Natural killer cell treated with Interleukin-12 subunit alpha and Interleukin-12 subunit beta and Interleukin-15 and Interleukin-18, amount 100 ng/mL, for 72 hours (primary cell): ENCODE results near the gene SLC27A4. TPM values are rescaled to one million over a fixed set of nuclear protein-coding genes. Genes with fewer than 3 reads are reported as not detected.

Source experiments
- total RNA-seq, 2 donors: library from RNA; stranded (reverse); gene quantifications; one replicate each; pipeline ENCODE4 v1.2.3, GENCODE V29; 2022

Gene SLC27A4
- total RNA-seq, 2 donors from 2014 or later, result 23.5 to 32.3 TPM

Other genes starting within 250 kb of the SLC27A4 start
- 100 to 1,000 TPM in 1 of 2 donors, 10 to 100 TPM in 1; 56.8 to 110 TPM for gene PTGES2, start 212.8 kb upstream of the SLC27A4 start, total RNA-seq
- not detected for gene LCN2, start 191.1 kb upstream of the SLC27A4 start, total RNA-seq
- gene BBLN, start 180.3 kb upstream of the SLC27A4 start, total RNA-seq, result 10 to 100 TPM; 58.1 to 60.4 TPM
- gene CIZ1, start 149.0 kb upstream of the SLC27A4 start, total RNA-seq, result 100 to 1,000 TPM; 114 to 135 TPM
- gene DNM1, start 137.1 kb upstream of the SLC27A4 start, total RNA-seq, result 1 to 10 TPM in 1 of 2 donors, under 1 TPM in 1; 0.52 to 1.1 TPM
- gene GOLGA2, start 64.5 kb upstream of the SLC27A4 start, total RNA-seq, result 10 to 100 TPM; 66.8 to 68.9 TPM
- gene SWI5, start 64.3 kb upstream of the SLC27A4 start, total RNA-seq, result 10 to 100 TPM in 1 of 2 donors, 1 to 10 TPM in 1; 7.5 to 20.4 TPM
- gene TRUB2, start 18.1 kb upstream of the SLC27A4 start, total RNA-seq, result 10 to 100 TPM; 28.4 to 38.0 TPM
- 10 to 100 TPM; 39.6 to 65.7 TPM for gene COQ4, start 17.7 kb upstream of the SLC27A4 start, total RNA-seq
- 10 to 100 TPM; 83.6 to 89.4 TPM for gene URM1, start 30.8 kb downstream of the SLC27A4 start, total RNA-seq
- gene CERCAM, start 80.3 kb downstream of the SLC27A4 start, total RNA-seq, result 1 to 10 TPM; 7.4 TPM
- gene ODF2, start 115.5 kb downstream of the SLC27A4 start, total RNA-seq, result 10 to 100 TPM; 55.4 to 95.2 TPM
- gene GLE1, start 164.2 kb downstream of the SLC27A4 start, total RNA-seq, result 10 to 100 TPM; 40.6 to 41.9 TPM
- 100 to 1,000 TPM; 243 to 260 TPM for gene SPTAN1, start 212.1 kb downstream of the SLC27A4 start, total RNA-seq